Measurements from ENCODE around the gene HTT-AS.

GRCh38 chr4:3115637-3116270 lies 41.4 kb upstream of the HTT-AS start:
- TF ChIP-seq EP300 (IDR thresholded peaks at IDR 0.05; ENCODE audit: borderline replicate concordance in 1 of 2, low read depth in 1 of 2, low read length in 1 of 2): no peak
- no peak for TF ChIP-seq POLR2AphosphoS5 (IDR thresholded peaks at IDR 0.05; ENCODE audit: low read depth, low read length)
- no peak for TF ChIP-seq USF1 (IDR thresholded peaks at IDR 0.05; ENCODE audit: borderline replicate concordance, low read depth)
- TF ChIP-seq CTCF (IDR thresholded peaks at IDR 0.05): no peak
- no peak for TF ChIP-seq TAF1 (IDR thresholded peaks at IDR 0.05; ENCODE audit: borderline replicate concordance, low read depth, low read length)
- no peak for TF ChIP-seq EZH2phosphoT487 (IDR thresholded peaks at IDR 0.05; ENCODE audit: borderline replicate concordance, low read depth)
- no peak for TF ChIP-seq RXRA (IDR thresholded peaks at IDR 0.05; ENCODE audit: borderline replicate concordance, low read depth)
